Esophagus muscularis mucosa (tissue), 4 donors: Measurements from ENCODE around the gene SH3BGR. TPM values are rescaled to one million over a fixed set of nuclear protein-coding genes. Genes with fewer than 3 reads are reported as not detected.

Source experiments
- DNase-seq: peaks from one replicate; pipeline ENCODE4 v3.0.0-alpha.2; 2017; ENCODE audit errors: extremely low spot score
- H3K27ac ChIP-seq, 4 donors: fragments of 200-600 bp; sonication (generic); replicated peaks in 1 of 4; 1 replicate in 3 of 4; 2 replicates in 1 of 4; pipeline ENCODE4 v1.5.1; 2016 to 2019; ENCODE audit warnings: mild to moderate bottlenecking in 1 of 4
- H3K27me3 ChIP-seq, 4 donors: fragments of 200-600 bp; sonication (generic); one replicate each; pipeline versions ENCODE4 v1.5.1 to v1.6.0; 2016 to 2019
- H3K36me3 ChIP-seq, 4 donors: fragments of 200-600 bp; sonication (generic); one replicate each; pipeline ENCODE4 v1.5.1; 2016 to 2019
- H3K4me1 ChIP-seq, 4 donors: fragments of 200-600 bp; sonication (generic); one replicate each; pipeline ENCODE4 v1.5.1; 2016 to 2019
- H3K4me3 ChIP-seq, 4 donors: fragments of 200-600 bp; sonication (generic); 1 replicate in 2 of 4; 2 replicates in 2 of 4; pipeline ENCODE4 v1.5.1; 2016 to 2019; ENCODE audit warnings: mild to moderate bottlenecking in 4 of 4, moderate library complexity in 1 of 4
- H3K9me3 ChIP-seq, 4 donors: fragments of 200-600 bp; sonication (generic); 1 replicate in 3 of 4; 2 replicates in 1 of 4; pipeline ENCODE4 v1.5.1; 2016 to 2019
- EP300 ChIP-seq: sonication (generic); formaldehyde crosslinking; IDR thresholded peaks from one replicate; pipeline ENCODE4 v1.6.1; 2017; ENCODE audit warnings: antibody characterized with exemption
- POLR2A ChIP-seq: fragments of 450-650 bp; IDR thresholded peaks from one replicate; pipeline ENCODE4 v1.6.1; 2017; ENCODE audit warnings: antibody characterized with exemption, moderate library complexity, mild to moderate bottlenecking, low read depth
- POLR2AphosphoS5 ChIP-seq, 2 donors: sonication (generic); formaldehyde crosslinking; IDR thresholded peaks; one replicate each; pipeline ENCODE4 v1.6.1; 2017; ENCODE audit warnings: antibody characterized with exemption in 2 of 2
- WGBS: methylation state at CpG from one replicate; pipeline ENCODE4 v1.1.5; 2018; 5-methylcytosine and 5-hydroxymethylcytosine counted together
- intact Hi-C: fragments of 100-400 bp; cut with DNase I; formaldehyde crosslinking; loops from one replicate; pipeline ENCODE4 v1.15.1; 2023
- small RNA-seq, 3 donors: library from RNA; depleted of rRNA; stranded (forward); fragments of <200 nt; gene quantifications; one replicate each; pipeline ENCODE3, GENCODE V24; 2016
- total RNA-seq, 4 donors: library from RNA; depleted of rRNA; stranded (reverse); fragments of >200 nt; gene quantifications; one replicate each; pipeline versions ENCODE4 v1.1.0 to v1.2.1, GENCODE V29; 2016
- TF ChIP-seq, protein P1 (sequence below), 3 experiments: fragments of 200-600 bp in 2 of 3; fragments of 450-650 bp in 1 of 3; sonication (generic) in 2 of 3; IDR thresholded peaks; one replicate each; pipeline ENCODE4 v1.5.1; 2017 to 2019; ENCODE audit warnings: antibody characterized with exemption in 3 of 3, mild to moderate bottlenecking in 2 of 3, moderate library complexity in 1 of 3

Gene SH3BGR
- total RNA-seq, 4 donors from 2014 or later = 9.7 to 33.9 (median 24.1) TPM

DNA sequence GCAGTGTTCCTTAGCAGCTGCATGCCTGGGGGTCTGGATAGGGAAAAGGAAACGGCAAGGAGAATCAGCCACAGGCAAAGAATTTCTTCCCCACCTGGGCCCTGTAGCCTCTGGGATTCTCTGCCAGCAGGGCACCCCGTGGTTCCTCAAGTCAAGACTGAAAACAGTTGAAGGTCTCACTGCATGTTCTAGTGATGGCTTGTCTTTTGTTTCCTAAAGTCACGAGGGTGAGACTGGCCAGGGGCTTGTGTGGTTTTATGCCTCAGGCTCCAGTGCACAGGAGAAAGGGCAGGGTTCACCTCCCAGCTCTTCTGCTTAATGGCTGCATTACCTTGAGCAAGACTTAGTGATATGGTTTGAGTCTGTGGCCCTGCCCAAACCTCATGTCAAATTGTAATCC is 107.7 kb downstream of the SH3BGR start:
- Histone ChIP-seq H3K27me3 (no peaks in the 10 kb centered on the region), H3K36me3 (no peaks in the 10 kb centered on the region), H3K27ac (no peak overlapping the region), H3K9me3 (no peaks in the 10 kb centered on the region), H3K4me3 (no peak overlapping the region), H3K4me1 (peaks cover 0 to 13% (median 9%) of the 10 kb centered on the region in 4 donors)
- DNase-seq = peak; percentile 80
- intact Hi-C loops = no loop called here
- no peak for TF ChIP-seq EP300
- no peak for TF ChIP-seq POLR2A
- TF ChIP-seq POLR2AphosphoS5 (IDR thresholded peaks at IDR 0.05) = no peak
- TF ChIP-seq, protein P1, sequence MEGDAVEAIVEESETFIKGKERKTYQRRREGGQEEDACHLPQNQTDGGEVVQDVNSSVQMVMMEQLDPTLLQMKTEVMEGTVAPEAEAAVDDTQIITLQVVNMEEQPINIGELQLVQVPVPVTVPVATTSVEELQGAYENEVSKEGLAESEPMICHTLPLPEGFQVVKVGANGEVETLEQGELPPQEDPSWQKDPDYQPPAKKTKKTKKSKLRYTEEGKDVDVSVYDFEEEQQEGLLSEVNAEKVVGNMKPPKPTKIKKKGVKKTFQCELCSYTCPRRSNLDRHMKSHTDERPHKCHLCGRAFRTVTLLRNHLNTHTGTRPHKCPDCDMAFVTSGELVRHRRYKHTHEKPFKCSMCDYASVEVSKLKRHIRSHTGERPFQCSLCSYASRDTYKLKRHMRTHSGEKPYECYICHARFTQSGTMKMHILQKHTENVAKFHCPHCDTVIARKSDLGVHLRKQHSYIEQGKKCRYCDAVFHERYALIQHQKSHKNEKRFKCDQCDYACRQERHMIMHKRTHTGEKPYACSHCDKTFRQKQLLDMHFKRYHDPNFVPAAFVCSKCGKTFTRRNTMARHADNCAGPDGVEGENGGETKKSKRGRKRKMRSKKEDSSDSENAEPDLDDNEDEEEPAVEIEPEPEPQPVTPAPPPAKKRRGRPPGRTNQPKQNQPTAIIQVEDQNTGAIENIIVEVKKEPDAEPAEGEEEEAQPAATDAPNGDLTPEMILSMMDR (IDR thresholded peaks at IDR 0.05) = no peak
- WGBS = 52% methylated on average over 3 of the region's 3 CpGs

- H3K4me3 ChIP-seq = no peak overlapping the region
- 67% methylated on average over 2 of the region's 2 CpGs for WGBS
- H3K4me1 ChIP-seq = peaks cover 0 to 16% (median 10%) of the 10 kb centered on the region in 4 donors
- no peak for DNase-seq
- H3K27ac ChIP-seq = no peak overlapping the region
- H3K36me3 ChIP-seq = no peaks in the 10 kb centered on the region
- no peaks in the 10 kb centered on the region for H3K9me3 ChIP-seq
- TF ChIP-seq POLR2AphosphoS5 (IDR thresholded peaks at IDR 0.05) (no peak), POLR2A (no peak), EP300 (no peak)
- TF ChIP-seq, protein P1 (IDR thresholded peaks at IDR 0.05) = no peak
- intact Hi-C loops = no loop called here
- H3K27me3 ChIP-seq = no peaks in the 10 kb centered on the region
Observed at GRCh38 chr21:39561140-39561539, 109.4 kb downstream of the SH3BGR start.

DNA sequence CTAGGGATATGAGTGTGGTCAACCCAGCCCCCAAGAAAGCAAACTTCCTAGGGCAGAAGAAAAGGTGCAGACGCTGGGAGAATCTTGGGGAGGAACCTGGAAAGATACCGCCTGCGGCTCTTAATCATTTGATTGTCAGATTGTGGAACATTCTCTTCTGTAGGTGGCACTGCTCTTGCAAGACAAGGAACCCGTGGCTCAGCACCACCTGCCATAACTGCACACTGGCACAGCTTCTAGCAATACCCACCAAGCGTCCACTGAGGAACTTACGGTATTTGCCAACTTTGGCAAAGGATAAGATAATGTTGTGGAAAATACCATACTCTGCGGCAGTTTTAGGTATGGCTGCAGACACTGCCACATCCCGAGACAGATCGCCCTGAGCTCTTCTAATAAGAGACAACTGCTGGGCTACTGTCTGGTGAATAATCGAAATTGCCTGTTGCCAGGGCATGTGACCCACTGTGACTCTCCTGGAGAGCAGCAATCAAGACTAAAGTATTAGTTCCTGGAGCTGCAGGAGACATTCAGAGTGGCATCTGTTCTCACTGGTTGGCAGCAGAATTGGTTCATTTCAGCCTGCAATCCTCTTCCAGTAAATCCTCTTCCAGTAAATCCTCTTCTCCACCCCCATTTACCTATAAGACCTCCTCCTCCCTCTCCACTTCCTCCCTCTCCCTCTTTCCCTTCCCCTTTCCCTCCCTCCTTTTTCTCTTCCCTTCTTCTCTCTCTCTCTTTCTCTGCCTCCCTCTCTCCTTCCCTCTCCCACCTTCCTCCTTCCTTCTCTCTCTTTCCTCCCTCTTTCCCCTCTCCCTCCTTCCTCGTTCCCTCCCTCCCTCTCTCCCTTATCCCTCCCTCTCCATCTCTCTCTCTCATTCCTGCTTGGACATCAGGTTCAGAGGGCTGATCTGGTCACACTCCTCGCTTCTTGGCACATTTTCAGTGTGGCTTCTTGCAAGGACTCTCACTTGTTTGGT is 111.3 kb downstream of the SH3BGR start:
- no peaks in the 10 kb centered on the region for H3K36me3 ChIP-seq
- no peak overlapping the region for H3K4me3 ChIP-seq
- 87% methylated on average over 10 of the region's 12 CpGs for WGBS
- no peaks in the 10 kb centered on the region for H3K27me3 ChIP-seq
- DNase-seq = peak; percentile 57
- intact Hi-C loops = no loop called here
- no peaks in the 10 kb centered on the region for H3K9me3 ChIP-seq
- no peak overlapping the region for H3K27ac ChIP-seq
- peaks cover 0 to 16% (median 10%) of the 10 kb centered on the region in 4 donors for H3K4me1 ChIP-seq
- no peak for TF ChIP-seq POLR2AphosphoS5 (IDR thresholded peaks at IDR 0.05)
- TF ChIP-seq POLR2A = no peak
- TF ChIP-seq, protein P1 (IDR thresholded peaks at IDR 0.05) = no peak
- TF ChIP-seq EP300 = no peak

- intact Hi-C loops = no loop called here
- H3K36me3 ChIP-seq = no peaks in the 10 kb centered on the region
- H3K4me1 ChIP-seq = peaks cover 0 to 16% (median 10%) of the 10 kb centered on the region in 4 donors
- TF ChIP-seq POLR2A (no peak), POLR2AphosphoS5 (IDR thresholded peaks at IDR 0.05) (no peak)
- WGBS = 42% methylated on average over 3 of the region's 3 CpGs
- H3K4me3 ChIP-seq = no peak overlapping the region
- DNase-seq = peak; percentile 72
- H3K27ac ChIP-seq = no peak overlapping the region
- H3K27me3 ChIP-seq = no peaks in the 10 kb centered on the region
- no peaks in the 10 kb centered on the region for H3K9me3 ChIP-seq
Observed at GRCh38 chr21:39564200-39564599, 112.4 kb downstream of the SH3BGR start.

Small RNA genes lying within 50 kb of the gene (small RNA-seq; reads per million reads assigned to genes)
- gene MIR6508 = 0 to 0.37 (median 0.25) reads per million in 3 donors

Other genes starting within 250 kb of the SH3BGR start
- 100 to 1,000 TPM in 1 of 4 donors, 10 to 100 TPM in 3; 55.0 to 104 (median 67.9) TPM for gene BRWD1, start 138.3 kb upstream of the SH3BGR start, total RNA-seq
- 10 to 100 TPM; 69.1 to 77.4 (median 72.1) TPM for gene HMGN1, start 102.9 kb upstream of the SH3BGR start, total RNA-seq
- gene LCA5L, start 6.2 kb upstream of the SH3BGR start, total RNA-seq = 1 to 10 TPM in 3 of 4 donors, under 1 TPM in 1; 0.83 to 2.8 (median 2.2) TPM
- gene B3GALT5, start 161.0 kb downstream of the SH3BGR start, total RNA-seq = 1 to 10 TPM in 1 of 4 donors, under 1 TPM in 3; under 0.01 to 1.2 (median 0.74) TPM